ENCODE measurements around the gene SNX13.

GRCh38 chr7:17856251-17856650 lies 84.0 kb downstream of the SNX13 start:
- TF ChIP-seq, protein P1, sequence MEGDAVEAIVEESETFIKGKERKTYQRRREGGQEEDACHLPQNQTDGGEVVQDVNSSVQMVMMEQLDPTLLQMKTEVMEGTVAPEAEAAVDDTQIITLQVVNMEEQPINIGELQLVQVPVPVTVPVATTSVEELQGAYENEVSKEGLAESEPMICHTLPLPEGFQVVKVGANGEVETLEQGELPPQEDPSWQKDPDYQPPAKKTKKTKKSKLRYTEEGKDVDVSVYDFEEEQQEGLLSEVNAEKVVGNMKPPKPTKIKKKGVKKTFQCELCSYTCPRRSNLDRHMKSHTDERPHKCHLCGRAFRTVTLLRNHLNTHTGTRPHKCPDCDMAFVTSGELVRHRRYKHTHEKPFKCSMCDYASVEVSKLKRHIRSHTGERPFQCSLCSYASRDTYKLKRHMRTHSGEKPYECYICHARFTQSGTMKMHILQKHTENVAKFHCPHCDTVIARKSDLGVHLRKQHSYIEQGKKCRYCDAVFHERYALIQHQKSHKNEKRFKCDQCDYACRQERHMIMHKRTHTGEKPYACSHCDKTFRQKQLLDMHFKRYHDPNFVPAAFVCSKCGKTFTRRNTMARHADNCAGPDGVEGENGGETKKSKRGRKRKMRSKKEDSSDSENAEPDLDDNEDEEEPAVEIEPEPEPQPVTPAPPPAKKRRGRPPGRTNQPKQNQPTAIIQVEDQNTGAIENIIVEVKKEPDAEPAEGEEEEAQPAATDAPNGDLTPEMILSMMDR (IDR thresholded peaks at IDR 0.05; ENCODE audit: low read depth, low read length) = no peak
- no peak for TF ChIP-seq POLR2A (IDR thresholded peaks at IDR 0.05; ENCODE audit: extremely low read depth, insufficient read length)
- TF ChIP-seq, protein P2, sequence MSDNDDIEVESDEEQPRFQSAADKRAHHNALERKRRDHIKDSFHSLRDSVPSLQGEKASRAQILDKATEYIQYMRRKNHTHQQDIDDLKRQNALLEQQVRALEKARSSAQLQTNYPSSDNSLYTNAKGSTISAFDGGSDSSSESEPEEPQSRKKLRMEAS (IDR thresholded peaks at IDR 0.05; ENCODE audit: low read depth, low read length) = no peak
- no peak for TF ChIP-seq MYC (IDR thresholded peaks at IDR 0.05; ENCODE audit: low read depth, low read length)
